HuH-7.5 (cell line): ENCODE measurements around the gene CLCN6.

ENCODE experiments used
- DNase-seq: peaks from one replicate; pipeline ENCODE4 v3.0.0; 2011; ENCODE audit warnings: low spot score

CLCN6 gene, protein sequence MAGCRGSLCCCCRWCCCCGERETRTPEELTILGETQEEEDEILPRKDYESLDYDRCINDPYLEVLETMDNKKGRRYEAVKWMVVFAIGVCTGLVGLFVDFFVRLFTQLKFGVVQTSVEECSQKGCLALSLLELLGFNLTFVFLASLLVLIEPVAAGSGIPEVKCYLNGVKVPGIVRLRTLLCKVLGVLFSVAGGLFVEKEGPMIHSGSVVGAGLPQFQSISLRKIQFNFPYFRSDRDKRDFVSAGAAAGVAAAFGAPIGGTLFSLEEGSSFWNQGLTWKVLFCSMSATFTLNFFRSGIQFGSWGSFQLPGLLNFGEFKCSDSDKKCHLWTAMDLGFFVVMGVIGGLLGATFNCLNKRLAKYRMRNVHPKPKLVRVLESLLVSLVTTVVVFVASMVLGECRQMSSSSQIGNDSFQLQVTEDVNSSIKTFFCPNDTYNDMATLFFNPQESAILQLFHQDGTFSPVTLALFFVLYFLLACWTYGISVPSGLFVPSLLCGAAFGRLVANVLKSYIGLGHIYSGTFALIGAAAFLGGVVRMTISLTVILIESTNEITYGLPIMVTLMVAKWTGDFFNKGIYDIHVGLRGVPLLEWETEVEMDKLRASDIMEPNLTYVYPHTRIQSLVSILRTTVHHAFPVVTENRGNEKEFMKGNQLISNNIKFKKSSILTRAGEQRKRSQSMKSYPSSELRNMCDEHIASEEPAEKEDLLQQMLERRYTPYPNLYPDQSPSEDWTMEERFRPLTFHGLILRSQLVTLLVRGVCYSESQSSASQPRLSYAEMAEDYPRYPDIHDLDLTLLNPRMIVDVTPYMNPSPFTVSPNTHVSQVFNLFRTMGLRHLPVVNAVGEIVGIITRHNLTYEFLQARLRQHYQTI

GRCh38 chr1:11805422-11806306 is at the start of gene CLCN6, which contains the start of gene MTHFR:
Gene CLCN6, plus strand, starts transcription at chr1:11806191. Its CDS starts 72 bp downstream, at chr1:11806263.
Gene MTHFR, minus strand, starts transcription at chr1:11805964. Its CDS starts 2,848 bp downstream, at chr1:11803116.
- peak; percentile 91 for DNase-seq

DNA sequence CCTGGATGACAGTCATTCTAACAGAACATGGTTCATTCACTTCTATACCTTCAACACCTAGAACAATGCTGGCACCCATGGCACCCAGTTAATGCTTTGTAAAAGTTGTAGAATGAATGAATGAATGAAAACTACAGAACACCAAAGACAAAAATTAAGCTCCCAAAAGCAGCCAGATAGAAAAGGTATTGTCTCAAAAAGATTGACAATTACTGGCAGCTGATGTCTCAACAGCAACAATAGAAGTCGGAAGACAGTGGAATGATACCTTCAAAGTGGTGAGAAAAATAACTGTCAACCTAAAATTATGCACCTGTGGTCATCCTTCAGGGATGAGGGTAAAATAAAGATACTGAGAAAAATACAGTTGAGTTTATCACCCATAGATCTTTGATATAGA is 48.9 kb upstream of the CLCN6 start:
- DNase-seq: no peak

GRCh38 chr1:11759791-11760190 is 46.2 kb upstream of the CLCN6 start:
- DNase-seq: no peak

GRCh38 chr1:11761285-11761684 is 44.7 kb upstream of the CLCN6 start:
- DNase-seq: no peak

DNA sequence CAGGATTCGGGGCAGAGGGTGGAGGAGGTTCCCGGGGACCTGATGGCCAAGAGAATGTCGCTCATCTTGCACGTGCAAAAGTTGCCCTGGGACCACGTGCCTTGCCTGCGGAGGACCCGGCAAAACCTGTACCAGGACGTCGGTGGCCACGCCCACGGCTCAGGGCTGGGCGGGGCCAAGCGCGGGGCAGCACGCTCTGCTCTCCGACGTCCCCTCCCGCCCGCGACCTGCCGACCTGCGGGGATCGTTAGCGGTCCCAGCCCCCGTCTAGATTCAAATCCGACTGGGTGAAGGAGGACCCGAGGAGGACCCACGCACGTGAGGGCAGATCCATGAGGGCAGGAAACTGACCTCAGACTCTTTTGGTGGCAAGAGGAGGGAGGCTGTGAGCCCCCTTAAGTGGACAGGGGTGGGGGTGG is 44.0 kb upstream of the CLCN6 start, which contains the start of gene C1orf167:
C1orf167 (plus strand) TSS at position 206 of the 419 bp plus-strand sequence. CDS start 2,208 bp downstream, outside the sequence.
- DNase-seq: no peak

DNA sequence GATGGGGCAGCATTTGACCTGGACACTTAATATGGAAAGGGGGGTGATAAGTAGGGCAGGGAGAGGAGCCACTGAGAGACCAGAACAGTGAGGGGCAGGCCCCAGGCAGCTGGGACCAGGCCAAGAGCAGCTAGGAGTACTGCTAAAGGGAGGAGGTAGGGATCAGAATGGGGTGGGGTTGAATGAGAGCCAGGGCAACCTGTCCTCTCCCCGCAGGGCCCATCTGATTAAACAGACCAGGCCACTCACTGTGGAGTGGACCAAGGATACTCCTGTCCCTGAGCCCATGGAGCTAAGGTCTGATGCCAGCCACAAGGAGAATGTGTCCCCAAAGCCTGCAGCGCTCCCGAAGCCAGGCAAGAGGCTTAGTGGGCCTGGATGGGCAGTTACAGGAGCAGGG is 41.9 kb upstream of the CLCN6 start:
- DNase-seq: no peak

DNA sequence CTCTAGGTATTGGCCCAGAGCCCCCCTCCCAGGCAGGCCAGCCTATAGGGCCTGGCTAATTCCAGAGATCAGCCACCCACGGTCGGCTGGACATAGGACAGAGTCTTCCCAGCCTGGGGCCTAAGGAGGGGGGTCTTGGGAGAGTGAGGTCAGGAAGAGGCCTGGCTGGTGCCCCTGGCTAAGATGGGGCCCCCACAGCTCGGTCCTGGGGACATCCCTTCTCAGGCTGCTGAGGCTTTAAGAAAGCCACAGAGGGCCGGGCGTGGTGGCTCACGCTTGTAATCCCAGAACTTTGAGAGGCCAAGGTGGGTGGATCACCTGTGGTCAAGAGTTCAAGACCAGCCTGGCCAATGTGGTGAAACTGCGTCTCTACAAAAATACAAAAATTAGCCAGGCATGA is 41.5 kb upstream of the CLCN6 start:
- DNase-seq: no peak

DNA sequence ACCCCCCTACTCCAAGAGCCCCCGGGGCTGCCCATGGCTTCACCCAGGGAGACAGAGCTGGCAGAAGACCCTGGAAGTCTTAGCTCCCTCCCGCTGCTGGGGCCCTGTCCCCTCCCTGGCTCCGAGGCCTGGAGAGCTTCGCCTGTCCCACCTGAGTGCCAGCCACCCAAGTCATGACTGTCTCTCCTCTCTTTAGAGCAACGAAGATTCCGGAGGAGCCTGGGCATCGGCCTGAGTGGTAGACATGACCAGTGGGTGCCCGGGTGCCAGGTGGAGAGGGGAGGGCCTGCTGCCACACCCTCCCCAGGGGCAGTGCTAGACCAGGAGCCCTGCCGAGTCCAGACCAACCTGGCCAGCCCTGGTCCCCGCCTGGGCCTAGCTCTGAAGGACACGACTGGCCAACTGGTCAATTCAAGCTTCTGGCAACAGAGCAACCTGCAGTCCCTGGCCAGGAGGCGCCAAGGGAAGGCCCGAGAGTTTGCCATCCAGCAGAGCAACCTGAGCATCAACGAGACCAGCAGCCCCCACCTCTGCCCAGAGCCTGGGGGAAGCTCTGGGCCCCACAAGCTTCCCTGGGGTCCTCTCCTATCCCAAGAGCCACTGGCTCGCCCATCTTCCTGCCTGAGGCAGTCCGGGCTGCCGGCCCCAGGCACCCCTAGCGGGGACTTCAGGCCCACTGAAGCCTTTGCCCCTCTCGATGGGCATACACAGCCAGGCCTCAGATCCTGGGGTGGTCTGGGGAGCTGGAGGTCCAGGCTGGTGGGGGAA is 40.1 kb upstream of the CLCN6 start:
- no peak for DNase-seq

DNA sequence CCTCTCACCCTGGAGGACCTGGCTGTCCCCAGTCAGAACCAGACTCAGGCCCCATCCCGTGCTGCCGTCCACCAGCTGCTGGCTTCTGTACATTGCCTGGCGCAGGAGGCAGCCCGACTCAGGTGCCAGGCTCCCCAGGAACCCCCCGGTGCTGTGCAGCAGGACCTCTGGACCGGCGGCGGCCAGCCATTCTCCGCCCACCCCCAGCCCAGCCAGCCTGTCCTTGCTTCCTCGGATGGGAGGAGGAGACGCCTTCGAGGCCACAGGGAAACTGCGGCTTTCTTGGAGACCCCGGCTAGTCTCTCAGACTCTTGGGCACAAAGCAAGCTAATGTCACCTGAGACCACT is 39.6 kb upstream of the CLCN6 start:
- no peak for DNase-seq

DNA sequence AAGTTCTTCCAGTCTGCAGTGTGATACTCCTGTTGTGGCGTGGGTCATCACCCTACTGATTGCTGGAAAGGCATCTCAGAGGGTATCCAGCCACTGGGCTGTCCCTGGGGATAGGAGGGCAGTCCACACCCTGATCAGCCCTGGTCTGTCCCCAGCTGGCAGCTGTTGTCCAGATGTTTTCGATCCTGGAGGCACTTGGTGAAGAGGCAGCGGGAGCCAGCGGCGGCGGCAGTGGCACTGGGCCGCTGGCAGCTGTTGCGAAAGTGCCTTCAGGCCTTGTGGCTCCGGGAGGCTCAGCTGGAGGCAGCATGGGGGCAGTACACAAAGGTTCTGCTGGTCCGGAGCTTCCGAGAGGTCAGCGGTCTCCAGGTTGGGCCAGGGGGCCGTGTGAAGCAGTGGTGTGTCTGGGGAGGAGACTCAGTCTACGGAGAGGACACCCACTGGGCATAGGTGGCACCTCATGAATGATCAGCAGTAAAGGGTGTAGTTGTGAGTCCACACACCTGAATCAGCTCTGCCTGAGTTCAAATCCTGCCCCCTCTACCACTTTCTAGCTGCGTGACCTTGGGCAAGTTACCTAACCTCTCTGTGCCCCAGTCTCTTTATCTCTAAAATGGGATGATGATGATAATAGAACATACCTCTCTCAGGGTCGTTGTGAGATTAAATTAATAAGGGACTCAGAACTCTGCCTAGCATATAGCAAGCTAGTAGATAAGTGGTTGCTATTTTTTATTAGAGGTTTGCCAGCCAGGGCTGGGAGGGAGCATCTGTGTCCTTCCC is 37.9 kb upstream of the CLCN6 start:
- DNase-seq: no peak

DNA sequence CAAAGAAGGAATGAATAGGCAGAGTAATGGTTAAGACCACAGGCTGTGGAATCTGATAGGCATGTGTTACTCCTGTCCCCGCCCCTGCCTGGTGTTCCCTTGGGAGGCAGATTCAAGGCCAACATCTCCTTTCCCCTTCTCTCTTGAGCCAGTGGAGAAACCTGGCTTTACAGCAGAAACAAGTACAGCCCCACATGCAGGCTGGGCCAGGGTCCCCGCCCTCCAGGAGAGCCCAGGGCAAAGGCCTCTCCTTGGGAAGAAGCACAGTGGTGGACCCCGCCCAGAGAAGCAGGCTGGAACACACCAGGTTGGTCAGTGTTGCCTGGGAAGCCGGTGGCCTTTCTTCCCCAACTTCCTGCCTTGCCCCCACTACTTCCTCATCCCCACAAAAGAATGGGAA is 37.2 kb upstream of the CLCN6 start:
- DNase-seq: no peak

- no peak for DNase-seq
Observed at GRCh38 chr1:11769274-11769673, 36.7 kb upstream of the CLCN6 start.

GRCh38 chr1:11770011-11770410 is 36.0 kb upstream of the CLCN6 start:
- no peak for DNase-seq

GRCh38 chr1:11771481-11772043 is 34.4 kb upstream of the CLCN6 start:
- no peak for DNase-seq

DNA sequence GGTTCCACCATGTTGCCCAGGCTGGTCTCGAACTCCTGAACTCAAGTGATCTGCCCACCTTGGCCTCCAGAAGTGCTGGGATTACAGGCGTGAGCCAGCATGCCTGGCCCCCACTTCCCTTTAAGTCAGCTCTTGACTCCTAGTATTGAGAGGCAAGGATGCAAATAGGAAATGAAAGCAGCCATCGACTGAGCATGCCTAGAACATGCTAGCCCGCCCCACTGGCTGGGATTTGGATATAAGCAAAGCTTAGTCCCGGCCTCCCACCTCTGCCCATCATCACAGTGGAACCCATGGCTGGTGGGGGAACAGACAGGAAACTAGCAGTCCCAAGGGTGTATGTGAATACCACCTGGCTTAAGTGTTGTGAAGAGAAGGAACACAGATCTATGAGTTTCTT is 33.5 kb upstream of the CLCN6 start:
- no peak for DNase-seq

DNA sequence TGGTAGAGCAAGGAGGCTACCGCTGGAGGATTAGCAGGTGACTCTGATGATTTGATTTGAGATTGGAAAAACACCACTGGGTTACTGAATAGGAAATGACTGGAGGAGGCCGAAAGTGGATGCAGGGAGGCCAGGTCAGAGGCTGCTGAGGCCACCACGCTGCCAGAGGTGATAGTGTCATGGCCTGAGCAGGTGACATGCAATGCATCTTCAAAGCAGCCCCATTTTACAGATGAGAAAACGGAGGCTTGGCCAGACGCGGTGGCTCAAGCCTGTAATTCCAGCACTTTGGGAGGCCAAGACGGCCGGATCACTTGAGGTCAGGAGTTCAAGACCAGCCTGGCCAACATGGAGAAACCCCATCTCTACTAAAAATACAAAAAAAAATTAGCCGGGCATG is 31.2 kb upstream of the CLCN6 start:
- no peak for DNase-seq

GRCh38 chr1:11777658-11778322 is 28.2 kb upstream of the CLCN6 start:
- DNase-seq: no peak

DNA sequence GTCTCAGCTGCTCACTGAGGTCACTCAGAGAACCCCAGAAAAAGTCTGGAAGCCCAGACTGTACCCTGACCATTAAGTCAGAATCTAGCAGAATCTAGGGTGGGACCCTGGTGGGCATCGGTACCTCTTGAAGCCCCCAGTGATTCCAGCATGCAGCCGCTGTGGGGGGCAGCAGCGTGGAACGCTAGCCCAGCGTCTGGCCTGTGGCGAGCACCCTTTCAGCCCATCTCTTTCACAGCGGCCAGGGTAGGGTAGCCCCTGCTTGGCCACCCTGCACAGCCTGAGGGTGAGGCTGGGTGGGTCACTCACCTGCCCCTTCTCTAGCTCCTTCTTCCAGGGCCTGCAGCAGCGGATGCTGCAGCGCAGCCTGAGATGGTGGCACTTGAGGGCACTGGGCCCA is 27.7 kb upstream of the CLCN6 start:
- no peak for DNase-seq

DNA sequence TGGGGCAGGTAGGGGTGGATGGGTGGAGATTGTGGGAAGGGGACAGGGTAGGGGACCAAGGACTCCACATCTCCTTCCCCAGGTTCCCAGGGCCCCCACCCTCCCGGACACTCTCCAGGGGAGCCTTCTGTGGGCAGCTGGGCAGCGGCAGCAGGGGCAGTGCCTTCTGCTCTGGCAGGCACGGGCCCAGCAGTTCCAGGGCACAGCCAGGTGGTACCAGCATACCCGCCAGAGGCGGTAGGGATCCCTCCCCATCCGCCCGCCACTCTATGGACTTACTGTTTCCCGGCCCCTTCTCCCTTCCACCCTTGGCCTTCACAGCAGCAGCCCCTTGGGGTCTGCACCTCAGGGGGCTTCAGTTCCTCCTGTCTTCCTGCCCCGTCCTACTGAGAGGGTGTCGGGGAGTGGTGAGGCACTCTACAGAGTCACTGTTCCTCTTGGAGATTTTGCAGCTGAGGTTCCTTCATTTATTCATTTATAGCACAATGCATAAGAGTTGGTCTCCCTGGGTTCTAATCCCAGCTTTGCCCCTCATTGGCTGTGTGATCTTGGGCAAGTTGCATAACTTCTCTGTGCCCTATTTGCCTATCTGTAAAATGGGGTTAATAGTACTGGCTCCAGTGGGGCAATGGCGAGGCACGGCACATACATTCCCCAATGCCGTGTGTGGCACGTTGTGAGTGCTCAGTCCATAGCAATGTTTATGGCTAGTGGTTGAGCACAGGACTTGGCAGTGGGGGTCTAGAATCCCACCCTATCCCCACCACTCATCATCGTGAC is 27.0 kb upstream of the CLCN6 start:
- DNase-seq: no peak
